Measurements from ENCODE around the gene WDR27. TPM values are rescaled to one million over a fixed set of nuclear protein-coding genes. Genes with fewer than 3 reads are reported as not detected.

WDR27 gene
- total and polyA plus RNA-seq, 12 donors: 6.0 to 66.7 (median 27.7) TPM

DNA sequence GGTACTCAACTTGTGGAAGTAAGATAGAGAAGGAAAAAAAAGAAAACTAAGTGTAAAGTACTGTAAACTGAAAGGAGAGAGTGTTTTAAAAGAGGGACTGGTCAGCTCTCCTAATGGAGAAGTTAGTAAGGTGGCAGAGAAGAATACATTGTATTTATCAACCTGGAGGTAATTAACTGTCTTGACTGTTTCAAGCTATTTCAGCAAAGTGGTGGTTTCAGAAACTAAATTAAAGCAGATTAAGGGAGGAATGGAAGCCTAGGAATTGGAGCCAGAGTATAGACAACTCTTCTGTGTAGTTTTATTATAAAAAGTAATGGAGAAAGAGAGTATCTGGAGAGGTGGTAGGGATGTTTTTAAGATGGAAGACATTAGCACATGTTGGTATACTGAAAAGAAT, 25.1 kb upstream of the WDR27 start:
- Histone ChIP-seq H3K4me3 (no peak overlapping the region), H3K36me3 (replicated peaks in 1 of 2) (no peaks in the 10 kb centered on the region), H3K4me1 (replicated peaks in 1 of 2) (peaks cover 7 to 22% of the 10 kb centered on the region in 2 donors), H3K9me3 (replicated peaks in 1 of 3) (no peaks in the 10 kb centered on the region), H3K27ac (no peak overlapping the region), H3K27me3 (no peaks in the 10 kb centered on the region)
- TF ChIP-seq, protein P1, sequence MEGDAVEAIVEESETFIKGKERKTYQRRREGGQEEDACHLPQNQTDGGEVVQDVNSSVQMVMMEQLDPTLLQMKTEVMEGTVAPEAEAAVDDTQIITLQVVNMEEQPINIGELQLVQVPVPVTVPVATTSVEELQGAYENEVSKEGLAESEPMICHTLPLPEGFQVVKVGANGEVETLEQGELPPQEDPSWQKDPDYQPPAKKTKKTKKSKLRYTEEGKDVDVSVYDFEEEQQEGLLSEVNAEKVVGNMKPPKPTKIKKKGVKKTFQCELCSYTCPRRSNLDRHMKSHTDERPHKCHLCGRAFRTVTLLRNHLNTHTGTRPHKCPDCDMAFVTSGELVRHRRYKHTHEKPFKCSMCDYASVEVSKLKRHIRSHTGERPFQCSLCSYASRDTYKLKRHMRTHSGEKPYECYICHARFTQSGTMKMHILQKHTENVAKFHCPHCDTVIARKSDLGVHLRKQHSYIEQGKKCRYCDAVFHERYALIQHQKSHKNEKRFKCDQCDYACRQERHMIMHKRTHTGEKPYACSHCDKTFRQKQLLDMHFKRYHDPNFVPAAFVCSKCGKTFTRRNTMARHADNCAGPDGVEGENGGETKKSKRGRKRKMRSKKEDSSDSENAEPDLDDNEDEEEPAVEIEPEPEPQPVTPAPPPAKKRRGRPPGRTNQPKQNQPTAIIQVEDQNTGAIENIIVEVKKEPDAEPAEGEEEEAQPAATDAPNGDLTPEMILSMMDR (IDR thresholded peaks at IDR 0.05): no peak
- TF ChIP-seq POLR2A (IDR thresholded peaks at IDR 0.05): no peak
- intact Hi-C loops (cut with DNase I): no loop called here
- DNase-seq: no peak

DNA sequence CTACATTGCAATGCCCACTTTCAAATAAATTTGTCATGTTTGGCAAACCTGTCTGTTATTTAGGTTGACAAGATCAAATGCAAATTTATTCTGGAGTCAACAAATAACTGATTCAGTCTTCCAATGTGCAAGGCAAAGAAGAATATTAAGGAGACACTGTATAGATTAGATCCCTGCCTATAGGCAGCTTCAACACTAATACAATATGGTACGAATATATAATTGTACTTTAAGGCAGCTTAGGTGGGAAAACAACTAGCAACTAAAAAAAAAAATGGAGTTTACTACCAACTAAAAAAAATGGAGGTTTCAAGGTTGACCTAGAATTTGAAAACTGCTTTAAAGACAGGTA, 24.2 kb upstream of the WDR27 start:
- TF ChIP-seq POLR2A (IDR thresholded peaks at IDR 0.05): no peak
- H3K4me3 ChIP-seq: peak overlapping the region in 1 of 4 donors; percentile 90
- H3K9me3 ChIP-seq (replicated peaks in 1 of 3): no peaks in the 10 kb centered on the region
- H3K36me3 ChIP-seq (replicated peaks in 1 of 2): no peaks in the 10 kb centered on the region
- 80 to 100% (median 87%) methylated on average over 1 of the region's 1 CpG for WGBS, 4 donors
- peak overlapping the region in 4 of 5 donors; percentile 93 to 99 (median 96) for H3K27ac ChIP-seq
- peaks cover 10 to 31% of the 10 kb centered on the region in 2 donors for H3K4me1 ChIP-seq (replicated peaks in 1 of 2)
- no peak for DNase-seq
- no peaks in the 10 kb centered on the region for H3K27me3 ChIP-seq
- intact Hi-C loops (cut with DNase I): no loop called here

DNA sequence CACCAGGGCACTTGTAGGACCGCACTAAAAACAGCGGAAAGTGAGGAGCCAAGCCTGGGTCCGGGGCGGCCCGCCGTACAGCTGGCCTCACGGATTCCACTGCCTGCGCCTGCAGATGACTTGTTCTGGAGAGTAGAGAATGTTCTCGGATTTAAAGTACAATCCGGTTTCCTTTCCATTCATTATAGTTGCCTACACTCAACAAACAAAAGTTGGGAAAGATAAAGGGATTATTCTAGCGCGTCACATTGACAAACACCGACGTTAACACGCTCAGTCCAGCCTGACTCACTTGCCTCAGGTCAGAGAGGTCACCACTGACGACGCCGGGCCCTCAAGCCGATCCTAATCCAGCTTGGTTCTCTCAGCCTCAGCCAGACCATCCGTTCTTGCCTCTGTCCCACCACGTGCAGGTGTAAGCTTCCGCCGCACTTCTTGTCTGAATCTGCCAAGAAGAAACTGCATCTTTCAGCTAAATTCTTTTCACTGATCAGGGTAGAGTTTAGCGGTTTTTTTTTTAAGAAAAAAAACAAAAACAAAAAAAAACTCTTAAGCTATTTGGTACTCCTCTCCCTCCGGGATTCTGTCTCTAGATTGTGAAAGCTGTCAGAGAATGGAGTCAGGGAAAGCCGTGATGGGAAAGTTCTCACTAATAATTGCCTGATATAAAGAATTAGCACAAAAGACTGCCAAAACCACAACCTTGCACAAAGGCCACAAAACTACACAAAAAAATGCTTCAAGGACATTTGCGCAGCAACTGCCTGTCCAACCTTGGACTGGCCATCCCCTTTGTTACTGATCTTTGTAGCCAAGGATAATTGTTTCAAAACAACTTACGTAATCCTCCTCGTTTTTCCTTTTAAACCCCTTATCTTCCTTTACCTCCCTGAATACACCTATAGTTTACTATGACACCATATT, 23.6 kb upstream of the WDR27 start:
- TF ChIP-seq, protein P1 (IDR thresholded peaks at IDR 0.05): no peak
- TF ChIP-seq POLR2A (IDR thresholded peaks at IDR 0.05): peak in 1 of 2 donors; percentile 72
- H3K9me3 ChIP-seq (replicated peaks in 1 of 3): no peaks in the 10 kb centered on the region
- intact Hi-C loops (cut with DNase I): no loop called here
- 12 to 15% (median 14%) methylated on average over 27 to 29 of the region's 29 CpGs for whole genome bisulfite sequencing, 4 donors
- no peaks in the 10 kb centered on the region for H3K36me3 ChIP-seq (replicated peaks in 1 of 2)
- peaks cover 10 to 37% of the 10 kb centered on the region in 2 donors for H3K4me1 ChIP-seq (replicated peaks in 1 of 2)
- peak; percentile 82 to 94 (median 90) for DNase-seq
- peak overlapping the region; percentile 22 to 90 (median 42) for H3K4me3 ChIP-seq
- peak overlapping the region; percentile 93 to 99 (median 96) for H3K27ac ChIP-seq
- H3K27me3 ChIP-seq: no peaks in the 10 kb centered on the region

DNA sequence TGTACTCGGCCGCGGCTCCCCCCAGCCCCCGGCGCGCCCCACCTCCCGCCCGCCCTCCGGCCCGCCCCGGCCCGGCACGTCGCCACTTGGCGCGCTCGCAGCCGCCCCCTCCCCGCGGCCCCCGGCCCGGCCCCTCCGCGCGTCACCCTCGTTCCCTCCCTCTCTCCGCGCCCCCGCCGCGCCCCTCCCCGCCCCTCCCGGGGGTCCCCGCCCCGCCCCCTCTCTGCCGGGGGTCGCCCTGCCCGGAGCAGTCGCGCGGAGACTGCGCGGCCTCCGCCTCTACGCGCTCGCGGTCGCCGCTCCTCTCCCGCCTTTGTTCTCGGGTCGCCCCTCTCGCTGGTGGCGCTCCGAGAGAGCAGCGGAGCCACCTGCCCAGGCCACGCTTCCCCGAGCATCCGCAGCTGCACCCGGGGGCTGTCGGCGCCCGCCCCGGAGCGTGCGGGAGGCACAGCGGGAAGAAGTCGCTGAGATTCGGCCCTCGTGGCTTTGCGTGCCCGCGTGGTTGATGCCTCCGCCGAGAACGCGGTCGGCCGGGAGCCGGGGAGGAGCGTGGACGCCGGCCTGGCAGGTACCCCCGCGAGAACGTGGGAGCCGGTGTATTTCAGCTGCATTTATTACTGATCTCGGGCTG, 22.8 kb upstream of the WDR27 start, which contains the start of gene PHF10:
Gene PHF10, minus strand, starts transcription at position 7 of the 631 bp plus-strand sequence. CDS start 569 bp downstream, outside the sequence.
- Histone ChIP-seq H3K4me3 (peak within 1 kb of the TSS; percentile 27 to 90 (median 46)), H3K4me1 (replicated peaks in 1 of 2) (peaks cover 10 to 43% of the 10 kb centered on the region in 2 donors), H3K27me3 (no peaks in the 10 kb centered on the region), H3K27ac (peak within 1 kb of the TSS; percentile 93 to 99 (median 96)), H3K36me3 (replicated peaks in 1 of 2) (no peaks in the 10 kb centered on the region), H3K9me3 (replicated peaks in 1 of 3) (no peaks in the 10 kb centered on the region)
- DNase-seq: peak; percentile 39 to 72 (median 57)
- TF ChIP-seq, protein P1 (IDR thresholded peaks at IDR 0.05): no peak
- TF ChIP-seq POLR2A (IDR thresholded peaks at IDR 0.05): no peak
- intact Hi-C loops (cut with DNase I): no loop called here
- 0 to 1% (median 0%) methylated on average over 1 to 84 of the region's 89 CpGs; no CpG with 5 or more reads in 1 of the 4 donors for WGBS, 4 donors
